Immature natural killer cell (primary cell): ENCODE data around the gene MYOM3. TPM values are rescaled to one million over a fixed set of nuclear protein-coding genes. Genes with fewer than 3 reads are reported as not detected.
"Not testable (repeated sequence)": the region's sequence is repeated elsewhere in the genome, so short reads cannot be mapped to it uniquely, and the experiment has no call there.

Experiments used
- DNase-seq, 3 donors: peaks; one replicate each; pipeline ENCODE4 v3.0.0; 2022; ENCODE audit warnings: mixed read lengths in 1 of 3
- H3K27ac Mint-ChIP-seq, 6 donors: one replicate each; pipeline ENCODE4 v1.8.0; 2020; ENCODE audit warnings: mixed read lengths in 6 of 6, mild to moderate bottlenecking in 5 of 6, inconsistent platforms in 4 of 6, moderate library complexity in 3 of 6
- H3K27me3 Mint-ChIP-seq, 3 donors: one replicate each; pipeline ENCODE4 v1.8.0; 2020 to 2021; ENCODE audit warnings: low read depth in 3 of 3, mild to moderate bottlenecking in 3 of 3, mixed read lengths in 3 of 3, moderate library complexity in 3 of 3, inconsistent platforms in 1 of 3
- H3K36me3 Mint-ChIP-seq, 3 donors: one replicate each; pipeline ENCODE4 v1.8.0; 2020; ENCODE audit warnings: mixed read lengths in 3 of 3, inconsistent platforms in 2 of 3, mild to moderate bottlenecking in 2 of 3
- H3K4me1 Mint-ChIP-seq, 2 donors: one replicate each; pipeline ENCODE4 v1.8.0; 2020; ENCODE audit warnings: inconsistent platforms in 2 of 2, mild to moderate bottlenecking in 2 of 2, mixed read lengths in 2 of 2, moderate library complexity in 1 of 2
- H3K4me3 Mint-ChIP-seq, 5 donors: one replicate each; pipeline ENCODE4 v1.8.0; 2020; ENCODE audit warnings: mild to moderate bottlenecking in 5 of 5, mixed read lengths in 5 of 5, inconsistent platforms in 3 of 5, moderate library complexity in 3 of 5
- H3K9me3 Mint-ChIP-seq, 6 donors: one replicate each; pipeline ENCODE4 v1.8.0; 2020; ENCODE audit warnings: mild to moderate bottlenecking in 6 of 6, mixed read lengths in 6 of 6, inconsistent platforms in 4 of 6, moderate library complexity in 3 of 6
- polyA plus RNA-seq, 3 donors: library from polyadenylated mRNA; unstranded; fragments of 300-500 nt; fragmentation: Illumina TruSeq; gene quantifications; one replicate each; pipeline ENCODE4 v1.2.3, GENCODE V29; 2021

MYOM3 gene
- polyA plus RNA-seq, 3 donors from 2014 or later, result not detected

DNA sequence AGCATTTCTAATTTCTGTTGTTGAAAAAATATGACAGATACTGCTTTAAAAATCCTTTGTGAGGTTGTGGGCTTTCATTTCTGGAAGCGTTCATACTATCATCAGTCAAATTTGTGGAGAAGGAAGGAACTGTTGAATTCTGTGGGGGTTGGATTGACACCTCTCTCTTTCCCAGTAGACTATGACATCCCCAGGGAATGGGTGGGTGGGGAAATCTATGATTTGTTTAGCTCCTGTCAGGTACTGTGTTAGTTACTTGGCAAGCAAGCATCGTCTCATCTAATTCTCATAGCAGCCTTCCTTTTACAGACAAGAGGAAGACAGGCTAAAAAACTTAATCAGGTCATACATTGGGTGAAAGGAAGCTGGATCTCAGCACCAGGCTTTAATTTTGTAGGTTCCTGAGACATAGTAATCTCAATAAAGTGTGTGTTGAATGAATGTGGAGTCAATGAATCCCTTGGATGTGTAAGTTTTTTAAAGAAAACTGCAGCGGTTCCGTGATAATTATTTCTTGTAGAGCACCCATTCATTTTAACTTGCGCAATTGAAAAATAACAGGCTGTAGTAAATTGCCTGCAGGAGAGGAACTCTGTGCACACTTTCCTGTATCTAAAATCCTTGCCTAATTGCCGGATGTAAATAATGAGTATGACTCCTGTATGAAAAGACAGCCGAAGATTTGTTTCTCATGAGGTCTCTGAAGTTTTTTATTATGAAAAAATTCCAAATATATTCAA lies 60.6 kb downstream of the MYOM3 start:
- Mint-ChIP-seq H3K36me3 (no peaks in the 10 kb centered on the region), H3K4me1 (no peaks in the 10 kb centered on the region), H3K27ac (no peak overlapping the region), H3K27me3 (peaks cover 0 to 7% (median 5%) of the 10 kb centered on the region in 3 donors), H3K9me3 (no peaks in the 10 kb centered on the region), H3K4me3 (no peak overlapping the region)
- no peak for DNase-seq

DNA sequence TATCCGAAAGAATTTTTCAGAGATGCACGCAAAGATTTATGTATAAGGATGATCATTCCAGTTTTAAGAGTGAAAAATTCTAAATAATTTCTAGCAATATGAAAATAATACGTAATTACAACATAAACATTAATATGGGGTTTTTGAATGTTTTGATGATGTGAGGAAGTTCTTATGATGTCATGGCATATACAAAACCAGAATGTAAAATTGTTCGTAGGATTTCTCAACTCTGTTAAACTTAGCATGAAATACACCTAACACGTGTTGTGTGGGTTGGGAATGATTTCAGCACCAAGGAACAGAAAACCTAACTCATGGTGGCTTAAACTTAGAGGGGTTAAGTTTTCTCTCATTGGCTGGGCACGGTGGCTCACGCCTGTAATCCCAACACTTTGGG lies 62.2 kb downstream of the MYOM3 start:
- Mint-ChIP-seq H3K27me3 (peaks cover 0 to 5% (median 5%) of the 10 kb centered on the region in 3 donors), H3K36me3 (no peaks in the 10 kb centered on the region), H3K4me3 (no peak overlapping the region), H3K4me1 (no peaks in the 10 kb centered on the region), H3K27ac (no peak overlapping the region), H3K9me3 (no peaks in the 10 kb centered on the region)
- DNase-seq, result no peak

DNA sequence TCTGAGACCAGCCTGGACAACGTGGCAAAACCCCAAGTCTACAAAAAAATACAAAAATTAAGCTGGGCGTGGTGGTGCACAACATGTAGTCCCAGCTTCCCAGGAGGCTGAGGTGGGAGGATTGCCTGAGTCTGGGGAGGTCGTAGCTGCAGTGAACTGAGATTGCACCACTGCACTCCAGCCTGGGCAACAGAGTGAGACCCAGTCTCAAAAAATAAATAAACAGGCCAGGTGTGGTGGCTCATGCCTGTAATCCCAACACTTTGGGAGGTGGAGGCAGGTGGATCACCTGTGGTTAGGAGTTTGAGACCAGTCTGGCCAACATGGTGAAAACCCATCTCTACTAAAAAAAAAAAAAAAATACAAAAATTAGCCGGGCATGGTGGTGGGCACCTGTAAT lies 63.0 kb downstream of the MYOM3 start:
- H3K36me3 Mint-ChIP-seq, H3K27ac Mint-ChIP-seq: not testable (repeated sequence)

DNA sequence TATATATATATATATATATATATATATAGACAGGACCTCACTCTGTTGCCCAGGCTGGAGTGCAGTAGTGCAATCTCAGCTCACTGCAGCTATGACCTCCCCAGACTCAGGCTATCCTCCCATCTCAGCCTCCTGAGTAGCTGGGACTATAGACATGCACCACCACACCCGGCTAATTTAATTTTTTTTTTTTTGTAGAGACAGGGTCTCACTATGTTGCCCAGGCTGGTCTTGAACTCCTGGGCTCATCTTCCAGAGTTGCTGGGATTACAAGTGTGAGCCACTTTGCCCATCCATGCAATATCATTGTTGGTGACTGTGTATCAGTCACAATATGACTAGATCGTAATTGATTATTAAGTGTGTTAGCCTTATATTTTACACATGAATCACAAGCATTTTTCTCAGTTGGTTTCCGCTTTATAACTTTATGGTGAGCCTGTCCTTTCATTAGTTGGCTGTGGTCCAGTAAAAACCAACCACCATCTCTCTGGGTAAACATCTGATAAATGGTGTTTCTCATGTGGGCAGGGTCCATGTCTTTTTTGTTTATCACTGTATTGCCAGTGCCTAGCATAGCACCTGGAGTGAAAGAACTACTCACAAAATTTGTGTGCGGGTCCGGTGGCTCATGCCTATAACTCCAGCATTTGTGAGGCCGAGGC lies 63.6 kb downstream of the MYOM3 start:
- H3K4me1 Mint-ChIP-seq, result no peaks in the 10 kb centered on the region
- no peak overlapping the region for H3K27ac Mint-ChIP-seq
- H3K4me3 Mint-ChIP-seq, result no peak overlapping the region
- no peaks in the 10 kb centered on the region for H3K36me3 Mint-ChIP-seq
- no peaks in the 10 kb centered on the region for H3K9me3 Mint-ChIP-seq
- DNase-seq, result no peak
- H3K27me3 Mint-ChIP-seq, result peaks cover 0 to 5% (median 5%) of the 10 kb centered on the region in 3 donors

More for the DNA sequence above, 63.0 kb downstream of the MYOM3 start:
- H3K4me3 Mint-ChIP-seq, H3K27me3 Mint-ChIP-seq, DNase-seq, H3K4me1 Mint-ChIP-seq, H3K9me3 Mint-ChIP-seq: not testable (repeated sequence)

DNA sequence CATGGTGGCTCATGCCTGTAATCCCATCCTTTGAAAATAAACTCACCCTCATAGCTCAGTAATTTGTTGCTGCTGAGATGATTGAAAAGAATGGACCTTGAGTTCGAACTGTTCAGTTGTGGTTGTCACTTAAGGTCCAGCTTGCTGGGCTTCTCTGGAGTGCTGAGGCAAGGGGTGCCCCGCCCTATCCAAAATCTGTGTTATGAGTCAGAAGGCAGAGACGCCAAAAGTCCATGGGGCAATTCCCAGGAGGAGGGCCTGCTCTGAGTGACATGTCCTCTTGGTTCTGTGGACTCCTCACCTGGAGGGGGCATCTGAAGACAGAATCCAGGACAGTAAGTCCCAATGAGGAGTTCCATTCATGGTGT lies 64.8 kb downstream of the MYOM3 start:
- DNase-seq, result no peak
- no peaks in the 10 kb centered on the region for H3K36me3 Mint-ChIP-seq
- H3K27me3 Mint-ChIP-seq, result peaks cover 0 to 5% (median 5%) of the 10 kb centered on the region in 3 donors
- H3K4me3 Mint-ChIP-seq, result no peak overlapping the region
- peak overlapping the region in 1 of 6 donors; percentile 22 for H3K27ac Mint-ChIP-seq
- H3K9me3 Mint-ChIP-seq, result no peaks in the 10 kb centered on the region
- no peaks in the 10 kb centered on the region for H3K4me1 Mint-ChIP-seq

DNA sequence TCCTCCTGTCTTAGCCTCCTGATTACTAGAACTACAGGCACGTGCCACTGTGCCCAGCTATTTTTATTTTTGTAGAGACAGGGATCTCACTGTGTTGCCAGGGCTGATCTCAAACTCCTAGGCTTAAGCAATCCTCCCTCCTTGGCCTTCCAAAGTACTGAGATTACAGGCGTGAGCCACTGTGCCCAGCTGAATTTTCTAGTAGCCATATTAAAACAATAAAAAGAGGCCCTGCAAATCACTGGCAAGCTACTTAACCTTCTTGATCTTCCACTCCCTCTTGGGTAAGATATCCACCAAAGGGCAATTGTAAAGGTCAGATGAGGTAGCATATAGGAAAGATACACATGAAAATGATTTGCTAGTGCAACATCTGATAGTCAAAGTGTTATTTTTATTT lies 66.2 kb downstream of the MYOM3 start:
- no peaks in the 10 kb centered on the region for H3K4me1 Mint-ChIP-seq
- H3K4me3 Mint-ChIP-seq, result no peak overlapping the region
- no peak overlapping the region for H3K27ac Mint-ChIP-seq
- peaks cover 0 to 6% (median 5%) of the 10 kb centered on the region in 3 donors for H3K27me3 Mint-ChIP-seq
- no peaks in the 10 kb centered on the region for H3K36me3 Mint-ChIP-seq
- DNase-seq, result no peak
- H3K9me3 Mint-ChIP-seq, result no peaks in the 10 kb centered on the region

DNA sequence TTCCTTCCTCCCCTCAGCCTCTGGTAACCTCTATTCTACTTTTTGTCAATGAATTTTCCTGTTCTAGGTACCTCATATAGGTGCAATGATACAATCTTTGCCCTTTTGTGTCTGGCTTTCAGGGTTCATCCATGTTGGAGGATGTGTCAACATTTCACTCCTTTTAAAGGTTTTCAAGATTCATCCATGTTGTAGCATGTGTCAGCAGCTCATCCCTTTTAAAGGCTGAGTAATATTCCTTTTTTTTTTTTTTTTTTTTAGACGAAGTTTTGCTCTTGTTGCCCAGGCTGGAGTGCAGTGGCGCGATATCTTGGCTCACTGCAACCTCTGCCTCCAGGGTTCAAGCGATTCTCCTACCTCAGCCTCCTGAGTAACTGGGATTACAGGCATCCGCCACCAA lies 67.3 kb downstream of the MYOM3 start:
- H3K4me1 Mint-ChIP-seq, DNase-seq, H3K27ac Mint-ChIP-seq, H3K36me3 Mint-ChIP-seq, H3K4me3 Mint-ChIP-seq, H3K27me3 Mint-ChIP-seq, H3K9me3 Mint-ChIP-seq: not testable (repeated sequence)

DNA sequence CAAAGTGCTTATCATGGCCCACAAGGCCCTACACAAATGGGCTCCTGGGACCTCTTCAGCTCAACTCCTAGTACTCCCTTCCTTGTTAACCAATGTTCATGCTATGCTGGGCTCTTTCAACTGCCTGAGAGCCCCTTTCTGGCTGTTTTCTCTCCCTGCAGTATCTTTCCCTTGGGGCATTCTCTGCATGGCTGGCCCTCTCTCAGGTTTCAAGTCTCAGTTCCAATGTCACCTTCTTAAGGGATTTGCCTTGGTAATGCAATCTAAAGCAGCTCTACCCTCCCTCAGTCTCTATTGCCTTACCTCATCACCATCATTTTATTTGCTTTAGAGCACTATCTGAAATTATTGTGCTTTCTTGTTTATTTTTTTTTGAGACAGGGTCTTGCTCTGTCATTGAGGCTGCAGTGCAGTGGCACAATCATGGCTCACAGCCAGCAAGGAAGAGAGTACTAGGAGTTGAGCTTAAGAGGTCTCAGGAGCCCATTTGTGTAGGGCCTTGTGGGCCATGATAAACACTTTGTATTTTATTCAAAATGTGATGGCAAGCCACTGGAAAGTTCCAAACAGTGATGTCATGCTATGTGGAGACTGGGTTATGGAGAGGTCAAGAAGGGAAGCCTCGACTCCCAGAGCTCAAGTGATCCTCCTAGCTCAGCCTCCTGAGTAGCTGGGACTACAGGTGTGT lies 68.4 kb downstream of the MYOM3 start:
- H3K36me3 Mint-ChIP-seq, result no peaks in the 10 kb centered on the region
- peaks cover 0 to 10% (median 5%) of the 10 kb centered on the region in 3 donors for H3K27me3 Mint-ChIP-seq
- H3K27ac Mint-ChIP-seq, result no peak overlapping the region
- no peak for DNase-seq
- H3K9me3 Mint-ChIP-seq, result no peaks in the 10 kb centered on the region
- H3K4me1 Mint-ChIP-seq, result no peaks in the 10 kb centered on the region
- no peak overlapping the region for H3K4me3 Mint-ChIP-seq

DNA sequence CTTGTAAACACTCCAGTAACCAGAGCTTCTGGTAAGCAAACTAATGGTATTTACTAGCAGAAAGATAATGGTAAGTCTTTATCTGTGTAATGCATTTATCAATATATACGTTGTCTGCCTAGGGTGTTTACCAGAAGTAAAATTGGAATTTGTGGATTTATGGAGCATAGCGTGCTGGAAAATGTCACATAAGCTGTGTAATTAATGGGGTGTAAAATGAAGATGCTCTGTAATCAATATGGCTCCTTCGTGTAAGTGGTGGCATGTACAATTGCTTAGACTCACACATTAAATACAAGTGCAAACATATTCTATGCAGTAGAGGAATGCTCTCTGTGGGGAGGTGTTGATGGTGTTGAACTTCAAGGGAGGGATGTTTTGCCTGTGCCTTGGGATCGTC lies 69.6 kb downstream of the MYOM3 start:
- no peaks in the 10 kb centered on the region for H3K4me1 Mint-ChIP-seq
- no peak for DNase-seq
- H3K27ac Mint-ChIP-seq, result no peak overlapping the region
- no peak overlapping the region for H3K4me3 Mint-ChIP-seq
- H3K27me3 Mint-ChIP-seq, result peaks cover 0 to 10% (median 3%) of the 10 kb centered on the region in 3 donors
- H3K36me3 Mint-ChIP-seq, result no peaks in the 10 kb centered on the region
- H3K9me3 Mint-ChIP-seq, result no peaks in the 10 kb centered on the region

DNA sequence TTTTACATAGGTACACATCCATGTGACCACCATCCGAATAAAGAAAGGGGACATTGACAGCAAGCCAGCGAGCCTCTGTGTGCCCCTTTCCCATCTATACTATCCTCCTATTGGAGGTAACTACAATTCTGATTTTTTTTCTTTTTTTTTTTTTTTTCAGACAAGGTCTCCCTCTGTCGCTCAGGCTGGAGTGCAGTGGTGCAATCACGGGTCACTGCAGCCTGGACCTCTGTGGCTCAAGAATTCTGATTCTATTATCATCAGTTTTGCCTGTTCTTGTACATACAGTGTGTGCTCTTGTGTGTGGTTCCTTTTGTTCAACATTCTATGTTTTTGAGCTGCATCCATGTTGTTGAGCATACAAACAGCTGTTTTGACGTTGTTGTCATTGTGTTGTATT lies 75.8 kb downstream of the MYOM3 start:
- DNase-seq, result no peak
- H3K27me3 Mint-ChIP-seq, result peaks cover 0 to 11% (median 0%) of the 10 kb centered on the region in 3 donors
- H3K9me3 Mint-ChIP-seq, result no peaks in the 10 kb centered on the region
- H3K4me3 Mint-ChIP-seq, result no peak overlapping the region
- H3K27ac Mint-ChIP-seq, result no peak overlapping the region
- H3K4me1 Mint-ChIP-seq, result no peaks in the 10 kb centered on the region
- H3K36me3 Mint-ChIP-seq, result no peaks in the 10 kb centered on the region

DNA sequence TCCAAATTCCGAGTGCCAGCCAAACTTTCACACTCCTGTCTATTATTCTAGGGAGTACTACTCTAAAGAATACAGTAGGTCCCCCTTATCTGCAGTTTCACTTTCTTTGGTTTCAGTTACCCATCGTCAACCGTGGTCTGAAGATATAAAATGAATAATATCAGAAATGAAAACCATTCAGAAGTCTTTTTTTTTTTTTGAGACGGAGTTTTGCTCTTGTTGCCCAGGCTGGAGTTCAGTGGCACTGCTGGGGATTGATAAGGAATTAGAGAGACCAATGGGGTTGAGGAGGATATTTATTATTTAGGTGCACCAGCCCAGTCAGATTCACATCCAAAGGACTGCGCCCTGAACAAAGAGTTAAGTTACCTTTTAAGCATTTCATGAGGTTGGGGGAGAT lies 79.0 kb downstream of the MYOM3 start:
- Mint-ChIP-seq H3K9me3 (no peaks in the 10 kb centered on the region), H3K27me3 (peaks cover 0 to 2% (median 0%) of the 10 kb centered on the region in 3 donors), H3K36me3 (no peaks in the 10 kb centered on the region), H3K4me3 (no peak overlapping the region), H3K4me1 (no peaks in the 10 kb centered on the region), H3K27ac (no peak overlapping the region)
- DNase-seq, result no peak

DNA sequence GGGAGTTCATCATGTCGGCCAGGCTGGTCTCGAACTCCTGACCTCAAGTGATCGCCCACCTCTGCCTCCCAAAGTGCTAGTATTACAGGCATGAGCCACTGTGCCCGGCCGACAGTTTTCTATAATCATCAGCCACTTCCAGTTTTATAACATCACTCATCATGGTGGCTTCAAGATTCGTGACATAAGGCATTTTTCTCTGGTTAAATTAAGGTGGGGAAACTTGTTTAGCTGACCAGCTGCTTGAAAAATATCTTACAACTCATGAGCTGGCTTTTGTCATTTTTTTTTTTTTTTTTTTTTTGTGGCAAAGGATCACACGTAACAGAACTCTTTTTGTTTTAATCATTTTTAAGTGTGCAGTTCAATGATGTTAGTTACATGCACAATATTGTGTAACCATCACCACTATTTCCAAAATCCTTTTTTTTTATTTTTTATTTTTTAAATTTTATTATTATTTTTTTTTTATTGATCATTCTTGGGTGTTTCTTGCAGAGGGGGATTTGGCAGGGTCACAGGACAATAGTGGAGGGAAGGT lies 80.9 kb downstream of the MYOM3 start:
- not testable (repeated sequence) for H3K9me3 Mint-ChIP-seq, DNase-seq, H3K27me3 Mint-ChIP-seq, H3K4me1 Mint-ChIP-seq, H3K27ac Mint-ChIP-seq, H3K36me3 Mint-ChIP-seq, H3K4me3 Mint-ChIP-seq

DNA sequence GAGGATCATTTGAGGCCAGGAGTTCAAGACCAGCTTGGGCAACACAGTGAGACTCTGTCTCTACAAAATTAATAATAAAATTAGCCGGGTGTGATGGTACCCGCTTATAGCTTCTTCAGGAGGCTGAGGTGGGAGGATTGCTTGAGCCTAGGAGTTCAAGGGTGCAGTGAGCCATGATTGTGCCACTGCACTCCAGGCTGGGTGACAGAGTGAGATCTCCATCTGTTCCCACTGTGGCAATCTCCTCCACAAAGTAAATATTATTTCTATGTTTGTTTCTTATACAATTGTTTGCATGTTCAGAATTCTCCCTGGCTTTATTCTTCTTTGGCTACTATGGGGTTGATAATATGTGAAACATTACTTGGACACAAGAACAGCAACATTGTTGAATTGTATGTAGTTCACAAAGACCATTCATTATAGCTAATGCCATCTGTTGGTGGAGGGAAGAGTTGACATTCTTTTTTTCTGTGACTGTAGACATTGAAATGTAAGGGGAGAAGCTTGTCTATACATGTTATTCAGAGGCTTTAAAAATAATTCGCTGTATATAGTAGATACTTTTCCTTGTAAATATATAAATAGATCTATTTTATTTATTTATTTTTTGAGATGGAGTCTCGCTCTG lies 84.0 kb downstream of the MYOM3 start:
- Mint-ChIP-seq H3K36me3 (no peaks in the 10 kb centered on the region), H3K4me3 (no peak overlapping the region), H3K4me1 (no peaks in the 10 kb centered on the region), H3K27ac (no peak overlapping the region), H3K27me3 (peaks cover 0 to 2% (median 0%) of the 10 kb centered on the region in 3 donors), H3K9me3 (no peaks in the 10 kb centered on the region)
- peak in 1 of 3 donors; percentile 12 for DNase-seq
